Tibial nerve (tissue), 4 donors: ENCODE data around the gene COMP. TPM values are rescaled to one million over a fixed set of nuclear protein-coding genes. Genes with fewer than 3 reads are reported as not detected.

ENCODE experiments used
- DNase-seq, 2 donors: peaks; one replicate each; pipeline ENCODE4 v3.0.0-alpha.2; 2019; ENCODE audit warnings: low spot score in 2 of 2
- H3K27ac ChIP-seq, 4 donors: fragments of 200-600 bp; sonication (generic) in 3 of 4; one replicate each; pipeline ENCODE4 v1.5.1; 2017 to 2019; ENCODE audit warnings: mild to moderate bottlenecking in 1 of 4
- H3K27me3 ChIP-seq, 2 donors: fragments of 200-600 bp; sonication (generic) in 1 of 2; one replicate each; pipeline versions ENCODE4 v1.5.1 to v1.6.0; 2017 to 2019
- H3K36me3 ChIP-seq, 3 donors: fragments of 200-600 bp; sonication (generic); one replicate each; pipeline ENCODE4 v1.5.1; 2018 to 2019
- H3K4me1 ChIP-seq, 4 donors: fragments of 200-600 bp; sonication (generic) in 3 of 4; one replicate each; pipeline ENCODE4 v1.5.1; 2017 to 2019
- H3K4me3 ChIP-seq, 4 donors: fragments of 200-600 bp; sonication (generic) in 3 of 4; one replicate each; pipeline ENCODE4 v1.5.1; 2017 to 2019; ENCODE audit warnings: mild to moderate bottlenecking in 1 of 4, moderate library complexity in 1 of 4
- H3K9me3 ChIP-seq, 4 donors: fragments of 200-600 bp; sonication (generic) in 3 of 4; one replicate each; pipeline ENCODE4 v1.5.1; 2017 to 2019
- CTCF ChIP-seq, 5 experiments: fragments of 200-600 bp in 3 of 5; fragments of 450-650 bp in 2 of 5; sonication (generic) in 3 of 5; IDR thresholded peaks; one replicate each; pipeline ENCODE4 v1.5.1; 2016 to 2019; ENCODE audit warnings: antibody characterized with exemption in 5 of 5, mild to moderate bottlenecking in 3 of 5, moderate library complexity in 2 of 5
- EP300 ChIP-seq, 2 donors: sonication (generic); formaldehyde crosslinking; IDR thresholded peaks; one replicate each; pipeline ENCODE4 v1.6.1; 2017; ENCODE audit warnings: antibody characterized with exemption in 2 of 2, mild to moderate bottlenecking in 1 of 2
- POLR2A ChIP-seq, 2 donors: fragments of 450-650 bp; IDR thresholded peaks; one replicate each; pipeline ENCODE4 v1.6.1; 2017; ENCODE audit warnings: antibody characterized with exemption in 2 of 2, mild to moderate bottlenecking in 2 of 2, moderate library complexity in 2 of 2
- WGBS, 2 donors: methylation state at CpG; one replicate each; pipeline ENCODE4 v1.1.5; 2018; 5-methylcytosine and 5-hydroxymethylcytosine counted together
- total RNA-seq, 4 donors: library from RNA; depleted of rRNA; stranded (reverse); fragments of >200 nt; gene quantifications; one replicate each; pipeline ENCODE4 v1.1.0, GENCODE V29; 2016

COMP gene
- total RNA-seq, 4 donors from 2014 or later = 14.0 to 117 (median 25.3) TPM

GRCh38 chr19:18802354-18802753, 11.2 kb upstream of the COMP start:
- Histone ChIP-seq H3K27me3 (peaks cover 0 to 38% of the 10 kb centered on the region in 2 donors), H3K27ac (no peak overlapping the region), H3K4me1 (no peaks in the 10 kb centered on the region), H3K36me3 (no peaks in the 10 kb centered on the region), H3K9me3 (no peaks in the 10 kb centered on the region), H3K4me3 (no peak overlapping the region)
- no peak for DNase-seq
- 60 to 66% methylated on average over 9 to 11 of the region's 11 CpGs for WGBS, 2 donors
- TF ChIP-seq CTCF (IDR thresholded peaks at IDR 0.05) (no peak), POLR2A (IDR thresholded peaks at IDR 0.05) (no peak), EP300 (IDR thresholded peaks at IDR 0.05) (no peak)

- Histone ChIP-seq H3K4me1 (peaks cover 0 to 3% (median 1%) of the 10 kb centered on the region in 4 donors), H3K36me3 (no peaks in the 10 kb centered on the region), H3K9me3 (no peaks in the 10 kb centered on the region), H3K27ac (no peak overlapping the region), H3K27me3 (peaks cover 0 to 52% of the 10 kb centered on the region in 2 donors), H3K4me3 (no peak overlapping the region)
- TF ChIP-seq CTCF (IDR thresholded peaks at IDR 0.05) (no peak), EP300 (IDR thresholded peaks at IDR 0.05) (no peak), POLR2A (IDR thresholded peaks at IDR 0.05) (no peak)
- no peak for DNase-seq
- WGBS, 2 donors = 65 to 86% methylated on average over 4 to 9 of the region's 10 CpGs
Measured at GRCh38 chr19:18800636-18801035, 9.5 kb upstream of the COMP start.

DNA sequence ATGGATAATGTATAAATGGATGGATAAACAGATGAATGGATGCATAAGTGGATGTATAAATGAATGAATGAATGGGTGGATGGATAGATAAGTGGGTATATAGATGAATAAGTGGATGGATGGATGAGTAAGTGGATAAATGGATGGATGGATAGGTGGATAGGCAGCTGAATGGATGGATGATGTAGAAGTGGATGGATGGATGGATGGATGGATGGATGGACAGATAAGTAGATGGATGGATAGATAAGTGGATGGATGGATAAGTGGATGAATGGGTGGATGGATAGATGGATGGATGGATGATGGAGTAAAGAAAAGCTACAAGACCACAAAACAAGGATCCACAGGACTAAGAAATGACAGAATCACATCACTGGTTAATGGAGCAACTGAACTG, 9.0 kb upstream of the COMP start:
- H3K9me3 ChIP-seq = no peaks in the 10 kb centered on the region
- no peak overlapping the region for H3K27ac ChIP-seq
- H3K27me3 ChIP-seq = peaks cover 0 to 57% of the 10 kb centered on the region in 2 donors
- H3K36me3 ChIP-seq = no peaks in the 10 kb centered on the region
- TF ChIP-seq CTCF (IDR thresholded peaks at IDR 0.05) = no peak
- no peak for TF ChIP-seq EP300 (IDR thresholded peaks at IDR 0.05)
- no peak for TF ChIP-seq POLR2A (IDR thresholded peaks at IDR 0.05)
- peaks cover 0 to 6% (median 4%) of the 10 kb centered on the region in 4 donors for H3K4me1 ChIP-seq
- no peak overlapping the region for H3K4me3 ChIP-seq
- no peak for DNase-seq

GRCh38 chr19:18799389-18799970, 8.4 kb upstream of the COMP start:
- DNase-seq = no peak
- Histone ChIP-seq H3K4me1 (peaks cover 0 to 6% (median 4%) of the 10 kb centered on the region in 4 donors), H3K27ac (no peak overlapping the region), H3K4me3 (no peak overlapping the region), H3K27me3 (peaks cover 0 to 61% of the 10 kb centered on the region in 2 donors), H3K36me3 (no peaks in the 10 kb centered on the region), H3K9me3 (no peaks in the 10 kb centered on the region)
- TF ChIP-seq CTCF (IDR thresholded peaks at IDR 0.05) (no peak), POLR2A (IDR thresholded peaks at IDR 0.05) (no peak), EP300 (IDR thresholded peaks at IDR 0.05) (no peak)

- WGBS, 2 donors = 54 to 56% methylated on average over 21 to 22 of the region's 22 CpGs
- no peak for DNase-seq
- TF ChIP-seq POLR2A (IDR thresholded peaks at IDR 0.05) (no peak), EP300 (IDR thresholded peaks at IDR 0.05) (no peak), CTCF (IDR thresholded peaks at IDR 0.05) (no peak)
- Histone ChIP-seq H3K27me3 (peaks cover 0 to 61% of the 10 kb centered on the region in 2 donors), H3K4me3 (no peak overlapping the region), H3K36me3 (no peaks in the 10 kb centered on the region), H3K4me1 (peaks cover 0 to 6% (median 4%) of the 10 kb centered on the region in 4 donors), H3K27ac (no peak overlapping the region), H3K9me3 (no peaks in the 10 kb centered on the region)
Measured at GRCh38 chr19:18798384-18799352, 7.6 kb upstream of the COMP start.
